Prostate gland (tissue), 2 donors: ENCODE results near the gene ANTXRL. TPM values are rescaled to one million over a fixed set of nuclear protein-coding genes. Genes with fewer than 3 reads are reported as not detected.
"Not testable (repeated sequence)": the region's sequence is repeated elsewhere in the genome, so short reads cannot be mapped to it uniquely, and the experiment has no call there.

ENCODE experiments used
- DNase-seq: peaks from one replicate; pipeline ENCODE4 v3.0.0-alpha.2; 2019; ENCODE audit warnings: low spot score
- H3K27ac ChIP-seq, 2 donors: fragments of 200-600 bp; sonication (generic); 2 replicates each; pipeline ENCODE4 v1.5.1; 2017 to 2019
- H3K27me3 ChIP-seq: fragments of 200-600 bp; sonication (generic); replicated peaks from 2 replicates; pipeline ENCODE4 v1.5.1; 2019; ENCODE audit not compliant: insufficient read depth
- H3K36me3 ChIP-seq, 2 donors: fragments of 200-600 bp; sonication (generic); 1 replicate in 1 of 2; 2 replicates in 1 of 2; pipeline versions ENCODE4 v1.5.1 to v1.8.1; 2017 to 2019
- H3K4me1 ChIP-seq: fragments of 200-600 bp; sonication (generic); replicated peaks from 2 replicates; pipeline ENCODE4 v1.5.1; 2019
- H3K4me3 ChIP-seq, 2 donors: fragments of 200-600 bp; sonication (generic); 2 replicates each; pipeline ENCODE4 v1.5.1; 2017 to 2019
- H3K9me3 ChIP-seq: fragments of 200-600 bp; sonication (generic); 2 replicates; pipeline ENCODE4 v1.5.1; 2017
- CTCF ChIP-seq, 4 experiments: fragments of 200-600 bp in 2 of 4; fragments of 450-650 bp in 2 of 4; sonication (generic) in 2 of 4; IDR thresholded peaks; 1 replicate in 3 of 4; 2 replicates in 1 of 4; pipeline ENCODE4 v1.5.1; 2016 to 2019; ENCODE audit warnings: antibody characterized with exemption in 4 of 4, mild to moderate bottlenecking in 2 of 4, moderate library complexity in 2 of 4
- POLR2A ChIP-seq: fragments of 450-650 bp; IDR thresholded peaks from one replicate; pipeline ENCODE4 v1.6.1; 2016; ENCODE audit warnings: antibody characterized with exemption, mild to moderate bottlenecking
- POLR2AphosphoS5 ChIP-seq: sonication (generic); formaldehyde crosslinking; IDR thresholded peaks from one replicate; pipeline ENCODE4 v1.6.1; 2017; ENCODE audit warnings: antibody characterized with exemption
- WGBS: methylation state at CpG from one replicate; pipeline ENCODE4 v1.1.5; 2018; 5-methylcytosine and 5-hydroxymethylcytosine counted together
- intact Hi-C: fragments of 100-400 bp; cut with DNase I; formaldehyde crosslinking; loops from one replicate; pipeline ENCODE4 v1.14.2; 2022
- total RNA-seq, 2 donors: library from RNA; depleted of rRNA; stranded (reverse); fragments of >200 nt; gene quantifications; one replicate each; pipeline ENCODE4 v1.1.0, GENCODE V29; 2016

Gene ANTXRL
- total RNA-seq, 2 donors from 2014 or later, result 3.4 TPM; not detected in 1

GRCh38 chr10:46310143-46310514, 23.3 kb downstream of the ANTXRL start:
- 87% methylated on average over 4 of the region's 4 CpGs for WGBS
- Histone ChIP-seq H3K27me3 (no peaks in the 10 kb centered on the region), H3K27ac (no peak overlapping the region), H3K9me3 (no peaks in the 10 kb centered on the region), H3K4me3 (no peak overlapping the region), H3K36me3 (no peaks in the 10 kb centered on the region), H3K4me1 (no peaks in the 10 kb centered on the region)
- DNase-seq, result no peak
- no peak for TF ChIP-seq POLR2A
- TF ChIP-seq POLR2AphosphoS5, result no peak
- no peak for TF ChIP-seq CTCF (IDR thresholded peaks at IDR 0.05)
- intact Hi-C loops, result no loop called here

- WGBS, result 71% methylated on average over 6 of the region's 6 CpGs
- no peak for TF ChIP-seq POLR2AphosphoS5
- TF ChIP-seq CTCF (IDR thresholded peaks at IDR 0.05), result no peak
- no peak for TF ChIP-seq POLR2A
- H3K27ac ChIP-seq, result no peak overlapping the region
- intact Hi-C loops, result no loop called here
- no peaks in the 10 kb centered on the region for H3K27me3 ChIP-seq
- H3K36me3 ChIP-seq, result no peaks in the 10 kb centered on the region
- H3K4me1 ChIP-seq, result no peaks in the 10 kb centered on the region
- H3K9me3 ChIP-seq, result no peaks in the 10 kb centered on the region
- no peak overlapping the region for H3K4me3 ChIP-seq
- no peak for DNase-seq
Observed at GRCh38 chr10:46310851-46311250, 24.1 kb downstream of the ANTXRL start.

GRCh38 chr10:46311501-46311951, 24.7 kb downstream of the ANTXRL start:
- H3K27ac ChIP-seq, result no peak overlapping the region
- H3K4me3 ChIP-seq, result no peak overlapping the region
- no peaks in the 10 kb centered on the region for H3K36me3 ChIP-seq
- intact Hi-C loops, result no loop called here
- no peak for DNase-seq
- WGBS, result 61% methylated on average over 7 of the region's 7 CpGs
- no peaks in the 10 kb centered on the region for H3K9me3 ChIP-seq
- no peaks in the 10 kb centered on the region for H3K27me3 ChIP-seq
- no peak for TF ChIP-seq POLR2A
- TF ChIP-seq POLR2AphosphoS5, result no peak
- no peak for TF ChIP-seq CTCF (IDR thresholded peaks at IDR 0.05)
- H3K4me1 ChIP-seq, result no peaks in the 10 kb centered on the region

- H3K9me3 ChIP-seq, H3K36me3 ChIP-seq, H3K27ac ChIP-seq, H3K27me3 ChIP-seq, H3K4me1 ChIP-seq, H3K4me3 ChIP-seq, DNase-seq, intact Hi-C loops: not testable (repeated sequence)
- WGBS, result 85% methylated on average over 7 of the region's 9 CpGs
Observed at GRCh38 chr10:46311961-46312431, 25.2 kb downstream of the ANTXRL start.

- no peaks in the 10 kb centered on the region for H3K36me3 ChIP-seq
- TF ChIP-seq CTCF (IDR thresholded peaks at IDR 0.05), result no peak
- no peak for TF ChIP-seq POLR2A
- TF ChIP-seq POLR2AphosphoS5, result no peak
- no peaks in the 10 kb centered on the region for H3K9me3 ChIP-seq
- no peak for DNase-seq
- 88% methylated on average over 3 of the region's 3 CpGs for WGBS
- intact Hi-C loops, result no loop called here
- H3K27me3 ChIP-seq, result no peaks in the 10 kb centered on the region
- H3K4me3 ChIP-seq, result no peak overlapping the region
- H3K27ac ChIP-seq, result no peak overlapping the region
- no peaks in the 10 kb centered on the region for H3K4me1 ChIP-seq
Observed at GRCh38 chr10:46312953-46313352, 26.2 kb downstream of the ANTXRL start.
